Measurements from ENCODE around the gene SBF2. TPM values are rescaled to one million over a fixed set of nuclear protein-coding genes. Genes with fewer than 3 reads are reported as not detected.
A peak's percentile ranks its signal among the peaks of the same experiment; 100 is the strongest.
"Not testable (repeated sequence)": the region's sequence is repeated elsewhere in the genome, so short reads cannot be mapped to it uniquely, and the experiment has no call there.

Gene SBF2
- total RNA-seq, 4 donors from 2014 or later: 75.0 to 104 (median 86.9) TPM

- DNase-seq (ENCODE audit: low spot score in 2 of 2): no peak
- TF ChIP-seq EP300 (IDR thresholded peaks at IDR 0.05): no peak
- no peak for TF ChIP-seq POLR2A (IDR thresholded peaks at IDR 0.05)
- TF ChIP-seq CTCF (IDR thresholded peaks at IDR 0.05): no peak
- WGBS, 2 donors: 93 to 96% methylated on average over 3 of the region's 3 CpGs
Observed at GRCh38 chr11:9950462-9950861, 343.6 kb downstream of the SBF2 start.

GRCh38 chr11:9947231-9947864 is 346.7 kb downstream of the SBF2 start:
- peaks cover 0 to 14% (median 2%) of the 10 kb centered on the region in 4 donors for H3K9me3 ChIP-seq
- no peak for DNase-seq (ENCODE audit: low spot score in 2 of 2)
- no peak overlapping the region for H3K4me3 ChIP-seq
- peaks cover 0 to 18% (median 0%) of the 10 kb centered on the region in 3 donors for H3K36me3 ChIP-seq
- H3K27me3 ChIP-seq: no peaks in the 10 kb centered on the region
- TF ChIP-seq POLR2A (IDR thresholded peaks at IDR 0.05) (no peak), EP300 (IDR thresholded peaks at IDR 0.05) (no peak), CTCF (IDR thresholded peaks at IDR 0.05) (no peak)
- 89 to 92% methylated on average over 7 of the region's 7 CpGs for WGBS, 2 donors
- peaks cover 0 to 20% (median 0%) of the 10 kb centered on the region in 4 donors for H3K4me1 ChIP-seq
- no peak overlapping the region for H3K27ac ChIP-seq

More at GRCh38 chr11:9950462-9950861, 343.6 kb downstream of the SBF2 start:
- peaks cover 0 to 20% (median 0%) of the 10 kb centered on the region in 4 donors for H3K4me1 ChIP-seq
- H3K36me3 ChIP-seq: peaks cover 0 to 15% (median 0%) of the 10 kb centered on the region in 3 donors
- no peak overlapping the region for H3K4me3 ChIP-seq
- no peak overlapping the region for H3K27ac ChIP-seq
- H3K27me3 ChIP-seq: no peaks in the 10 kb centered on the region
- H3K9me3 ChIP-seq: peaks cover 0 to 7% (median 0%) of the 10 kb centered on the region in 4 donors

GRCh38 chr11:9945680-9946079 is 348.3 kb downstream of the SBF2 start:
- Histone ChIP-seq H3K36me3 (peaks cover 0 to 18% (median 0%) of the 10 kb centered on the region in 3 donors), H3K9me3 (peaks cover 0 to 14% (median 2%) of the 10 kb centered on the region in 4 donors), H3K4me1 (peaks cover 0 to 14% (median 0%) of the 10 kb centered on the region in 4 donors)
- H3K4me3 ChIP-seq; H3K27ac ChIP-seq; H3K27me3 ChIP-seq; DNase-seq (ENCODE audit: low spot score in 2 of 2): not testable (repeated sequence)
- 88 to 100% methylated on average over 1 of the region's 1 CpG for WGBS, 2 donors

GRCh38 chr11:9943386-9944110 is 350.5 kb downstream of the SBF2 start:
- Histone ChIP-seq H3K27me3 (no peaks in the 10 kb centered on the region), H3K27ac (peak overlapping the region in 2 of 4 donors; percentile 74 to 78), H3K36me3 (peaks cover 0 to 18% (median 0%) of the 10 kb centered on the region in 3 donors), H3K4me1 (peaks cover 0 to 14% (median 0%) of the 10 kb centered on the region in 4 donors), H3K4me3 (no peak overlapping the region), H3K9me3 (peaks cover 0 to 14% (median 2%) of the 10 kb centered on the region in 4 donors)
- DNase-seq (ENCODE audit: low spot score in 2 of 2): peak in 1 of 2 donors; percentile 73
- WGBS, 2 donors: 44 to 54% methylated on average over 3 of the region's 3 CpGs
- no peak for TF ChIP-seq POLR2A (IDR thresholded peaks at IDR 0.05)
- TF ChIP-seq EP300 (IDR thresholded peaks at IDR 0.05): peak; percentile 42 to 93

DNA sequence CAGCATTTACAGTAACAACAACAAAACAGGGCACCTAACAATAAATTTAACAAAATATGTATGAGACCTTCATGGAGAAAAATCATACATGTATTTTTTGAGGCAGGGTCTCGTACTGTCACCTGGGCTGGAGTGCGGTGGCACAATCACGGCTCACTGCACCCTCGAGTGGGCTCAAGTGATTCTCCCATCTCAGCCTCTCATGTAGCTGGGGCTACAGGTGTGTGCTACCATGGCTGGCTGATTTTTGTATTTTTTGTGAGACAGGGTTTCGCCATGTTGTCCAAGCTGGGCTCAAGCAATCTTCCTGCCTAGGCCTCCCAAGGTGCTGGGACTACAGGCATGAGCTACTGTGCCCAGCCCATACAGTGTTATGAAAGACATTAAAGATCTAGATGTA is 352.0 kb downstream of the SBF2 start:
- peaks cover 0 to 11% (median 0%) of the 10 kb centered on the region in 3 donors for H3K36me3 ChIP-seq
- WGBS, 2 donors: 94 to 96% methylated on average over 5 of the region's 5 CpGs
- DNase-seq (ENCODE audit: low spot score in 2 of 2): no peak
- TF ChIP-seq CTCF (IDR thresholded peaks at IDR 0.05) (no peak), POLR2A (IDR thresholded peaks at IDR 0.05) (no peak), EP300 (IDR thresholded peaks at IDR 0.05) (no peak)
- peaks cover 0 to 14% (median 0%) of the 10 kb centered on the region in 4 donors for H3K4me1 ChIP-seq
- H3K27me3 ChIP-seq: no peaks in the 10 kb centered on the region
- H3K27ac ChIP-seq: no peak overlapping the region
- peaks cover 0 to 14% (median 2%) of the 10 kb centered on the region in 4 donors for H3K9me3 ChIP-seq
- no peak overlapping the region for H3K4me3 ChIP-seq

- H3K27ac ChIP-seq; H3K9me3 ChIP-seq; H3K36me3 ChIP-seq; H3K4me3 ChIP-seq; H3K27me3 ChIP-seq; DNase-seq (ENCODE audit: low spot score in 2 of 2): not testable (repeated sequence)
- H3K4me1 ChIP-seq: peaks cover 0 to 12% (median 0%) of the 10 kb centered on the region in 4 donors
- 83 to 86% methylated on average over 11 of the region's 11 CpGs for WGBS, 2 donors
Observed at GRCh38 chr11:9939150-9939549, 354.9 kb downstream of the SBF2 start.

Data from tibial nerve (tissue), 4 donors.